Measurements from ENCODE around the gene PPP4R1. TPM values are rescaled to one million over a fixed set of nuclear protein-coding genes. Genes with fewer than 3 reads are reported as not detected.

The PPP4R1 gene
- total RNA-seq, 1 experiment from 2014 or later: 66.7 TPM

GRCh38 chr18:9570255-9570654, 44.1 kb downstream of the PPP4R1 start:
- no TSS peak for BruUV-seq (replicated peaks)
- POLR2A ChIA-PET: no interaction called here

More at GRCh38 chr18:9570255-9570654, 44.1 kb downstream of the PPP4R1 start:
- no peaks in the 10 kb centered on the region for H3K9me3 ChIP-seq (ENCODE audit: control insufficient read depth in 1 of 2, insufficient read depth in 1 of 2, low read depth in 1 of 2, low read length in 2 of 2)
- no peak overlapping the region for H3K4me3 ChIP-seq (replicated peaks in 1 of 2; ENCODE audit: low read depth in 1 of 2, low read length in 2 of 2)
- H3K9ac ChIP-seq (ENCODE audit: low read length): no peak overlapping the region
- no peak overlapping the region for H3K27ac ChIP-seq (ENCODE audit: low read depth, low read length)
- no peak for TF ChIP-seq EZH2phosphoT487 (IDR thresholded peaks at IDR 0.05; ENCODE audit: borderline replicate concordance)
- TF ChIP-seq ELF1 (IDR thresholded peaks at IDR 0.05; ENCODE audit: borderline replicate concordance, low read depth): no peak
- no peak for TF ChIP-seq TCF7L2 (IDR thresholded peaks at IDR 0.05; ENCODE audit: borderline replicate concordance, extremely low read depth, insufficient read depth, insufficient read length)
- TF ChIP-seq RAD21 (IDR thresholded peaks at IDR 0.05; ENCODE audit: low read depth): no peak
- TF ChIP-seq MAX (IDR thresholded peaks at IDR 0.05): no peak
- no peak for TF ChIP-seq ZBTB33 (IDR thresholded peaks at IDR 0.05; ENCODE audit: extremely low read depth, insufficient replicate concordance, low read length)
- no peaks in the 10 kb centered on the region for H4K20me1 ChIP-seq (ENCODE audit: insufficient read depth)
- no peak overlapping the region for H2AFZ ChIP-seq (ENCODE audit: low read depth, low read length, poor library complexity, severe bottlenecking)
- ChIA-PET CTCF (no interaction called here), RAD21 (ENCODE audit: low non-redundant PET in 1 of 2, low total read pairs in 2 of 2, uncharacterized antibody in 2 of 2, unreplicated experiment in 2 of 2) (no interaction called here)
- no peaks in the 10 kb centered on the region for H3K4me1 ChIP-seq (ENCODE audit: control insufficient read depth in 1 of 2, insufficient read depth in 2 of 2, low read length in 2 of 2)
- peaks cover 3% of the 10 kb centered on the region; the same call in 1 of the 2 replicates for H3K79me2 ChIP-seq (ENCODE audit: insufficient read depth, low read length)
- H3K36me3 ChIP-seq (ENCODE audit: control insufficient read depth in 1 of 2, insufficient read depth in 2 of 2, low read length in 2 of 2): peaks cover 6 to 37% of the 10 kb centered on the region in 2 experiments; a peak in 3 of 4 replicates
- no peaks in the 10 kb centered on the region for H3K27me3 ChIP-seq (ENCODE audit: insufficient read depth, low read length)
- intact Hi-C loops (cut with micrococcal nuclease): no loop called here
- no peaks in the 10 kb centered on the region for H3K9me2 ChIP-seq (ENCODE audit: insufficient read depth)
- DNase-seq (ENCODE audit: low read depth, low spot score) (no peak), ATAC-seq (no peak)
- H3K4me2 ChIP-seq (ENCODE audit: low read length): no peak overlapping the region

All from HCT116 (cell line).